ENCODE results near the gene TTC29. TPM values are rescaled to one million over a fixed set of nuclear protein-coding genes. Genes with fewer than 3 reads are reported as not detected.

The TTC29 gene
- total RNA-seq, 2 experiments from 2014 or later, result not detected

- Histone ChIP-seq H3K9me3 (ENCODE audit: low read length) (no peaks in the 10 kb centered on the region), H4K20me1 (ENCODE audit: insufficient read depth, low read length) (no peaks in the 10 kb centered on the region), H3K36me3 (ENCODE audit: insufficient read depth, low read length) (no peaks in the 10 kb centered on the region), H3K27ac (ENCODE audit: low read depth, low read length, poor library complexity, severe bottlenecking) (no peak overlapping the region), H3K9me2 (ENCODE audit: insufficient read depth, low read length) (no peaks in the 10 kb centered on the region), H2AFZ (ENCODE audit: low read length) (no peak overlapping the region), H3K4me2 (ENCODE audit: low read length) (no peak overlapping the region), H3K4me3 (ENCODE audit: low read depth, low read length, poor library complexity, severe bottlenecking) (no peak overlapping the region), H3K79me2 (ENCODE audit: insufficient read depth, low read depth, low read length) (no peaks in the 10 kb centered on the region), H3K4me1 (ENCODE audit: insufficient read depth, low read length, poor library complexity, severe bottlenecking) (no peaks in the 10 kb centered on the region)
- intact Hi-C loops (cut with micrococcal nuclease; ENCODE audit: unreplicated experiment), result no loop called here
- no peak for DNase-seq (ENCODE audit: low spot score)
- CTCF ChIA-PET (ENCODE audit: unreplicated experiment), result no interaction called here
- POLR2A ChIA-PET, result no interaction called here
- TF ChIP-seq EZH2phosphoT487 (IDR thresholded peaks at IDR 0.05; ENCODE audit: borderline replicate concordance, low read depth, low read length), result no peak
- TF ChIP-seq, protein P1, sequence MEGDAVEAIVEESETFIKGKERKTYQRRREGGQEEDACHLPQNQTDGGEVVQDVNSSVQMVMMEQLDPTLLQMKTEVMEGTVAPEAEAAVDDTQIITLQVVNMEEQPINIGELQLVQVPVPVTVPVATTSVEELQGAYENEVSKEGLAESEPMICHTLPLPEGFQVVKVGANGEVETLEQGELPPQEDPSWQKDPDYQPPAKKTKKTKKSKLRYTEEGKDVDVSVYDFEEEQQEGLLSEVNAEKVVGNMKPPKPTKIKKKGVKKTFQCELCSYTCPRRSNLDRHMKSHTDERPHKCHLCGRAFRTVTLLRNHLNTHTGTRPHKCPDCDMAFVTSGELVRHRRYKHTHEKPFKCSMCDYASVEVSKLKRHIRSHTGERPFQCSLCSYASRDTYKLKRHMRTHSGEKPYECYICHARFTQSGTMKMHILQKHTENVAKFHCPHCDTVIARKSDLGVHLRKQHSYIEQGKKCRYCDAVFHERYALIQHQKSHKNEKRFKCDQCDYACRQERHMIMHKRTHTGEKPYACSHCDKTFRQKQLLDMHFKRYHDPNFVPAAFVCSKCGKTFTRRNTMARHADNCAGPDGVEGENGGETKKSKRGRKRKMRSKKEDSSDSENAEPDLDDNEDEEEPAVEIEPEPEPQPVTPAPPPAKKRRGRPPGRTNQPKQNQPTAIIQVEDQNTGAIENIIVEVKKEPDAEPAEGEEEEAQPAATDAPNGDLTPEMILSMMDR (conservative IDR thresholded peaks at IDR 0.05; ENCODE audit: low read length), result no peak
- BruUV-seq (replicated peaks), result no TSS peak
These were observed 284.3 kb downstream of the TTC29 start for GRCh38 chr4:146661367-146661766.
